ENCODE results near the gene WRNIP1. TPM values are rescaled to one million over a fixed set of nuclear protein-coding genes. Genes with fewer than 3 reads are reported as not detected.

Gene WRNIP1
- total and polyA plus RNA-seq, 2 of the 8 experiments (the other 6 are each of a cell fraction or from before 2014, with no cell fraction given): 38.2 to 39.2 TPM

DNA sequence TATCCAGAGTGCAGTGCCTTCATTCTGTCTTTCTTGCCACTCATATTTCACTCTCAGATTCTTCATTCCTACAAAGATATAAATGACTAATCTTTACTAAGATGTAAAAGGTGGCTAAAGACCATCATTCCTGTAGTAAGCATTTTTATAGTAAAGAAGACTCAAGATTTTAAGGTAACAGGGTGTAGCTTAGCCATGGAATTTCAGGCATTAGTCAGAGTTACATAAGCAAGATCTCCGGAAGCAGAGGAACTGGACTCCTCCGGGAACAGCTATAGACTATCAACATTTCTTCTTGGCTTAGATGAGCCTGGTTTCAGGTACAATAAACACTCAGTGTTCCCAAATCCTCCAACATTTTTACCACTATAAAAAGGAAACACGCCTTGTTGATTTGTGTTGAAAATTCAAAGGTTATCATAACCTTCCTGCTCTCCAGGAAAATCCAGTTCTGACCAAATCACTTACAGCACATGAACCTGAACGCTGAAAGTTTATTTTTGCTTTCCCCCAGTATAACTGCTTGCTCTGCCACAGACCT lies 52.8 kb downstream of the WRNIP1 start (continued):
- TF ChIP-seq SIN3A (conservative IDR thresholded peaks at IDR 0.05 in 1 of 2, IDR thresholded peaks at IDR 0.05 in 1 of 2; ENCODE audit: low read depth in 1 of 2, low read length in 2 of 2) (no peak), JUN (IDR thresholded peaks at IDR 0.05; ENCODE audit: low read depth, low read length) (no peak), CREB1 (IDR thresholded peaks at IDR 0.05) (no peak), SP4 (IDR thresholded peaks at IDR 0.05; ENCODE audit: low read length) (no peak), CBX8 (IDR thresholded peaks at IDR 0.05; ENCODE audit: borderline replicate concordance, low read depth, low read length) (no peak), TCF12 (IDR thresholded peaks at IDR 0.05; ENCODE audit: low read depth, low read length) (no peak)

Measured in H1 (cell line).